ENCODE results near the gene GRAP2. TPM values are rescaled to one million over a fixed set of nuclear protein-coding genes. Genes with fewer than 3 reads are reported as not detected.

The GRAP2 gene
- total RNA-seq, 1 donor = 94.1 TPM

DNA sequence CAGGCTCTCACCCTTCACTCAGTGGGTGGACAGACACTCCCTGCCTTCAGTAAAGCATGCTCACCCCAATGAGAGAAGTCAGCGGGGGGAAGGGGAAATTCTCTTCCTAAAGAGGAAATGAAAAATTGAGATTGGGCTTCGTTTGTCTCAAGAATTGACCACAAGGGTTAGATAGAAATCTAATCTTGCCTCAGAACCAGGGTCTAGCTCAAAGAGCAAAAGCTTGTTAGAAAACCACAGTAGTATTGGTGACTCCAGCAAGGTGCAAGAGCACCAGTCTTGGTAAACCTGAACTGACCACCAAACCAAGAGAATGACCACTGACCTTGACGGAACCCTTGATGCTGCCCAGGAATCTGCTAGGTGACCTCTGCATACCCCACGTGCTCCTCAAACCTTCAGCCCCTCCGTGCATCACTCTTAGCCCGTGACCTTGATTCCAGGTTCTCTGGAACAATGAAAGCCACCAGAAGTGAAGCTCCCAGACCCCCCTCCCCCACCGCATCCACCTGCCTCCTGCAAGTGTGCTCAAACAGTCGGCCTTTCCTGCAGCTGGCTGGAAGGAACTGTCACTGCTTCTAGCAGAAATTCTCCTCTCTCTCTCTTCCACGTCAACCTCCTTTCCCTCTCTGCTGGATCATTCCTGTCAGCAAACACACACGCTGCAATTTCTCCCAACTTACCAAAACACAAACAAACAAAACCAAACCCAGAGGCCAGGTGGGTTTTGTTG lies 56.2 kb downstream of the GRAP2 start:
- no peak overlapping the region for H3K4me3 ChIP-seq (ENCODE audit: low read length)
- H3K9me3 ChIP-seq (ENCODE audit: low read depth, low read length) = no peaks in the 10 kb centered on the region
- H3K4me1 ChIP-seq (ENCODE audit: insufficient read depth, low read length) = peaks cover 90% of the 10 kb centered on the region
- H3K27me3 ChIP-seq (ENCODE audit: insufficient read depth, low read length) = no peaks in the 10 kb centered on the region

DNA sequence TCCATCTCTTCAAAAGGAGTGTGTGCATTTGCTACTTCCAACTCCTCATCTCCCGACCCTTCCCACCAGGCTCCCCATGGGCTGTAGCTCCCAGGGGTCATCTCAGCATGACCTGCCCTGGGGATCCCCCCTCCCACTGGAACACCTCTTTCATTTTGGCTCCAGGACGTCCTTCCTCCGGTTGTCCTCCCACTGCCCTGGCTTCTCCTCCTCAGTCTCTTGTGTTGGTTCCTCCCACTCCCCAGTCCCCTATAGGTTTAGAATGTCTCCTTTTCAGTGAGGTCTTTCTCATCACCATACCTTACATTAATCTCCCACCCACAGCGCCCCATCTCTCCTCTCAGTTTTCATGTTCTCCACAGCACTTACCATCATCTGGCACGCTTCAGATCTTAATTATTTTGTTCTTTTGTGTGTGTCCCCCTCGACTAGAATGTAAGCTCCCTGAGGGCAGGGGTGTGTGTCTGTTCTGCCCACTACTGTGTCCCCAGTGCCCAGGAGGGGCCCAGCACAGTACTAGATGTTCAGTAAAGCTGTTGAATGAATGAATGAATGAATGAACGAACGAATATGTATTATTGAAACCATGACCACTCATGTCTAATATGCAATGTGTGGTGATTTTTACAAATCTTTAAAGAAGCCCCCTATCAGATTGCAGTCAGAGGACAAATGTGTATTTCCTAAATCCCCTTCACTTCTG lies 57.3 kb downstream of the GRAP2 start:
- H3K4me1 ChIP-seq (ENCODE audit: insufficient read depth, low read length) = peaks cover 92% of the 10 kb centered on the region
- no peaks in the 10 kb centered on the region for H3K9me3 ChIP-seq (ENCODE audit: low read depth, low read length)
- no peak overlapping the region for H3K4me3 ChIP-seq (ENCODE audit: low read length)
- H3K27me3 ChIP-seq (ENCODE audit: insufficient read depth, low read length) = no peaks in the 10 kb centered on the region

GRCh38 chr22:39958949-39959639 lies 58.2 kb downstream of the GRAP2 start:
- Histone ChIP-seq H3K9me3 (ENCODE audit: low read depth, low read length) (no peaks in the 10 kb centered on the region), H3K4me3 (ENCODE audit: low read length) (no peak overlapping the region), H3K27me3 (ENCODE audit: insufficient read depth, low read length) (no peaks in the 10 kb centered on the region), H3K4me1 (ENCODE audit: insufficient read depth, low read length) (peaks cover 89% of the 10 kb centered on the region)

DNA sequence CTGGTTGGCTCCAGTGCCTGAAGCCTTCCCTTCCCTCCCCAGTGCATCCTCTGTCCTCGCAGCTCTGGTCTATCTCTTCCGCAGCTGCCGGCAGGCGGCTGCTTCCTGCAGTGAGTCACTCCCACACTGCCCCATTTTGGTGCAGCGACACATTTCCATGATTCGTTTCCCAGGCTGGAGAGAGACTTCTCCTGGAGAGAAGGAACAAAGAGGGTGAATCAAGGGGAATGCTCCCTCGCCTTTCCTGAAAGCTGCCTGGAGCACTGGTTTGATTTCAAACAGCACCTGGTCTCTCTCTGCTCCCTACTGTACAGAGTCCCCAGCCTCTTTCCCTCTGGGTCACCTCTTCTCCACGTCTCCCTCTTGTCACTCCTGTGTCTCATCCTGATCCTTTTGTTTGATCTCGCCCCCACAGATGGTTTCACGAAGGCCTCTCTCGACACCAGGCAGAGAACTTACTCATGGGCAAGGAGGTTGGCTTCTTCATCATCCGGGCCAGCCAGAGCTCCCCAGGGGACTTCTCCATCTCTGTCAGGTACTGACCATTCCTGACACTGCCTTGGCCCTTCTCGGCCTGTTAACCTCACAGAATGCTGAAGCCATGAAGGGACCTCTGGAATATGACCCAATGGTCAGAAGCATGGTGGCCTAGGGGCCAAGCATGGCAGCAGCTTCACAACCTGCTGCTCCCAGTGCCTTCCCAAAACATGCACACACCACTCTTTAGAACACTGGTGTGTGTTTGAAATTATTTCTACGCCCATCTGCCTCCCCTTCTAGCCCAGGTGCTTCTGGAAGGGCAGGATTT lies 59.0 kb downstream of the GRAP2 start, which contains the start of gene TMA7B:
TMA7B (plus strand) TSS at position 758 of the 808 bp plus-strand sequence. CDS start 3,978 bp downstream, outside the sequence.
- Histone ChIP-seq H3K4me3 (ENCODE audit: low read length) (no peak within 1 kb of the TSS), H3K4me1 (ENCODE audit: insufficient read depth, low read length) (peaks cover 83% of the 10 kb centered on the region), H3K9me3 (ENCODE audit: low read depth, low read length) (no peaks in the 10 kb centered on the region), H3K27me3 (ENCODE audit: insufficient read depth, low read length) (no peaks in the 10 kb centered on the region)

GRCh38 chr22:39960791-39961746 lies 60.2 kb downstream of the GRAP2 start:
- H3K27me3 ChIP-seq (ENCODE audit: insufficient read depth, low read length) = no peaks in the 10 kb centered on the region
- H3K9me3 ChIP-seq (ENCODE audit: low read depth, low read length) = no peaks in the 10 kb centered on the region
- H3K4me3 ChIP-seq (ENCODE audit: low read length) = no peak overlapping the region
- H3K4me1 ChIP-seq (ENCODE audit: insufficient read depth, low read length) = peaks cover 72% of the 10 kb centered on the region

DNA sequence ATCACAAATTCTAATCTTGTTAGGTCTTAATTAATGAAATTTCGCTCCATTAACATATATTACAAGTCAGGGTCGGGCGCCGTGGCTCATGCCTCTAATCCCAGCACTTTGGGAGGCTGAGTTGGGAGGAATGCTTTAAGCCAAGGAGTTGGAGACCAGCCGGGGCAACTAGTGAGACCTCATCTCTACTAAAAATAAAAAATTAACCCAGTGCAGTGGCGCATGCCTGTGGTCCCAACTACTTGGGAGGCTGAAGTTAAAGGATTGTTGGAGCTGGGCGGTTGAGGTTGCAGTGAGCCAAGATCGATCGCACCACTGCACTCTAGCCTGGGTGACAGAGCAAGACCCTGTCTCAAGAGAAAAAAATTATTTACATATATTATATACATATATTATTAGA lies 61.2 kb downstream of the GRAP2 start:
- H3K4me3 ChIP-seq (ENCODE audit: low read length) = no peak overlapping the region

DNA sequence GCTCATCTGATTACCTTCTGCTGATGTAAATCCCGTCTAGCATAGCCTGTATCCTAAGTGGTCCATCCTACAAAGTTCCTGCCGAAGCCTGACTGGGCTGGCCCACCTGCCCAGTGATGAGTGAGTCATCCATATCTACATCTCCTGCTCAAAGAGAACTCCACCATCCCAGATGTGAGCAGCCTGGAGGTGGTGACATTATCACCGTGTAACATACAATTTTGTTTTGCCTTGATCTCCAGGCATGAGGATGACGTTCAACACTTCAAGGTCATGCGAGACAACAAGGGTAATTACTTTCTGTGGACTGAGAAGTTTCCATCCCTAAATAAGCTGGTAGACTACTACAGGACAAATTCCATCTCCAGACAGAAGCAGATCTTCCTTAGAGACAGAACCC lies 64.9 kb downstream of the GRAP2 start:
- Histone ChIP-seq H3K4me3 (ENCODE audit: low read length) (no peak overlapping the region), H3K27me3 (ENCODE audit: insufficient read depth, low read length) (no peaks in the 10 kb centered on the region), H3K9me3 (ENCODE audit: low read depth, low read length) (no peaks in the 10 kb centered on the region), H3K4me1 (ENCODE audit: insufficient read depth, low read length) (peaks cover 29% of the 10 kb centered on the region)

More for the DNA sequence above, 61.2 kb downstream of the GRAP2 start:
- no peaks in the 10 kb centered on the region for H3K27me3 ChIP-seq (ENCODE audit: insufficient read depth, low read length)
- H3K9me3 ChIP-seq (ENCODE audit: low read depth, low read length) = no peaks in the 10 kb centered on the region
- H3K4me1 ChIP-seq (ENCODE audit: insufficient read depth, low read length) = peaks cover 65% of the 10 kb centered on the region

GRCh38 chr22:39966470-39966869 lies 65.6 kb downstream of the GRAP2 start:
- Histone ChIP-seq H3K27me3 (ENCODE audit: insufficient read depth, low read length) (no peaks in the 10 kb centered on the region), H3K4me1 (ENCODE audit: insufficient read depth, low read length) (peaks cover 22% of the 10 kb centered on the region), H3K9me3 (ENCODE audit: low read depth, low read length) (no peaks in the 10 kb centered on the region), H3K4me3 (ENCODE audit: low read length) (no peak overlapping the region)

DNA sequence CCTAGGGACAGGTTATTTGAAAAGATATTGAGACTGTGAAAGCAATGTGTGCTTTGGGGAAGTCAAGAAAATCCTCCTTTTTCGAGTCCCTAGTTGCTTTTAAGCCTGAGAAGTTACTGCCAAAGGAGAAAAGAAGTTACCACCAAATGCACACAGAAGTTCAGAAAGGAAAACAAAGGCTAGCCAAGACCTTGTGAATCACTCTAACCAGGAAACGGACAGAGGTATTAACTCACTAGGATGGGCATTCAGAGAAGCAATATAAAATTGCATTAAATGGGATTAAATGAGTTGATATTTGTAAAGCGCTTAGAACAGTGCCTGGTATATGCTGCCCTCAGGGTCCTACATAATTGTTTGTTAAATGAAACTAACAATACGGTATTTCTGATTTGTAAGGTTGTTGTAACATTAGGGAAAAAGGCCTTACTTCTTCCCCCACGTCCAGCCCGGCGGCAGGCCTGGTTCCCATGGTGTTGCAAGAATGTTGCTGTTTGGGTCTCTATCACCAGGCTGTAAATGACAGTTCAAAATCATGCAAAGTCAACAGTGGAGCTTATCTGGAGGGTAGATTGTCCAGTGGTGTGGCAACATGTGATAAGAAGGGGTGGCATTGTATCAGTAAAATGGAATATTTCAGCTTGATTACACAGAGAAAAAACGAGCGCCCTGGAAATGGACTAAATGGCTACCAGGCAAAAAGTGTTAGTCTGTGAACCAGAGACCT lies 66.4 kb downstream of the GRAP2 start:
- H3K27me3 ChIP-seq (ENCODE audit: insufficient read depth, low read length) = no peaks in the 10 kb centered on the region
- no peak overlapping the region for H3K4me3 ChIP-seq (ENCODE audit: low read length)
- H3K9me3 ChIP-seq (ENCODE audit: low read depth, low read length) = no peaks in the 10 kb centered on the region
- peaks cover 14% of the 10 kb centered on the region for H3K4me1 ChIP-seq (ENCODE audit: insufficient read depth, low read length)

DNA sequence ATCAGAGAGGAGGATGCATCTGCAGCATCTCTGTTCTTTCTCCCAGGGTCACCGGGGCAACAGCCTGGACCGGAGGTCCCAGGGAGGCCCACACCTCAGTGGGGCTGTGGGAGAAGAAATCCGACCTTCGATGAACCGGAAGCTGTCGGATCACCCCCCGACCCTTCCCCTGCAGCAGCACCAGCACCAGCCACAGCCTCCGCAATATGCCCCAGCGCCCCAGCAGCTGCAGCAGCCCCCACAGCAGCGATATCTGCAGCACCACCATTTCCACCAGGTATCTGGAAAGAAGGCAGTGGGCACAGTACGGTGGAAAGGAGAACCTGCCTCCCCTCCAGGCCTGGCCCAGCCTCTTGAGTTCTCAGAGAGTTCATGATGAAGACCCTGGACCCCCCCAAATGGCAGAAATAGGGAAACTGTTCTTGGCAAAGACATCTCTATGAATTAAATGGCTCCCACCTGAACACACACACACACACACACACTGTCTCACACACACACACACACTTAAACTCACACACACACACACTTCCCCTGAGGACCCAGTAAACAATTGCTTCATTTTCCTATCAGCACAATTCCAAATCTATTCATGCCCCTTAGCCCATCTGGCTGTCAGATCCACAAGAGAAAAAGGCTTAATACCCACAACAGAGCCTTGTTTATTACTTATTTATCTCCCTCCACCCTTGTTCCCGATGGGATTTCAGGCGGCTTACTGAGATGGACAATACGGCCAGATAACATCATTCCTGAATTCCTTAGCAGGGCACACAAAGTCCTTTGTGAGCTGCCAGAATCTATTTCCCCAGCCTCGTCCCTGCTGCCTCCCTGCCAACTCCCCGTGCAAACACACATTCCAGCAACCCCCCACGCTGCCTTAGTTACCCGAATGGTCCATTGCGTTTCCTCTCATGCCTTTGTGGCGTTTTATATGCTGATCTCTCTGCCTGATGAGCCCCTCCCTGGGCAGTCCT lies 67.4 kb downstream of the GRAP2 start:
- Histone ChIP-seq H3K9me3 (ENCODE audit: low read depth, low read length) (no peaks in the 10 kb centered on the region), H3K27me3 (ENCODE audit: insufficient read depth, low read length) (no peaks in the 10 kb centered on the region)

GRCh38 chr22:39970742-39971141 lies 69.9 kb downstream of the GRAP2 start:
- Histone ChIP-seq H3K9me3 (ENCODE audit: low read depth, low read length) (no peaks in the 10 kb centered on the region), H3K27me3 (ENCODE audit: insufficient read depth, low read length) (no peaks in the 10 kb centered on the region), H3K4me1 (ENCODE audit: insufficient read depth, low read length) (no peaks in the 10 kb centered on the region), H3K4me3 (ENCODE audit: low read length) (no peak overlapping the region)

More for the DNA sequence above, 67.4 kb downstream of the GRAP2 start:
- Histone ChIP-seq H3K4me1 (ENCODE audit: insufficient read depth, low read length) (peaks cover 4% of the 10 kb centered on the region), H3K4me3 (ENCODE audit: low read length) (no peak overlapping the region)

DNA sequence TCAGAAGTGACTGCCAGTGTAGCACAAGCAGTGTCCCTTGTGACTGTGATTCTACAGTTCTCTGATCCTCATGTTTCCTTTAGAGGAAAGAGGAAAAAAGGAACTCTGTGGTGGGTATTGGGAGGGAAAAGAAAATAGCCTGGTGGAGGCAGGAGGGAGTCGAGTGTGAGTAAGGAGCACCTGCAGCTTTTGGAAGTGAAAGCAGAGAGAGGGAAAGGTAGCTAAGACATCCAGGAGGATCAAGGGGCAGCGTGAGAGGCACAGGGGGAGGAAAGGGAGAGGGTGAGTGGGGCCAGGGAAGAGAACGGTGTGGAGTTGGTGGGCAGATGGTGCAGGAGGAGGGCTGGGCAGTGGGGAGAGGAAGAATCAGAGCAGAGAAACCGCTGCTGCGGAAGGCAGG lies 71.8 kb downstream of the GRAP2 start:
- Histone ChIP-seq H3K4me1 (ENCODE audit: insufficient read depth, low read length) (no peaks in the 10 kb centered on the region), H3K4me3 (ENCODE audit: low read length) (no peak overlapping the region), H3K27me3 (ENCODE audit: insufficient read depth, low read length) (no peaks in the 10 kb centered on the region), H3K9me3 (ENCODE audit: low read depth, low read length) (no peaks in the 10 kb centered on the region)

All from mononuclear cell (primary cell).